SJCRH30 (cell line): ENCODE results near the gene GLCE. TPM values are rescaled to one million over a fixed set of nuclear protein-coding genes. Genes with fewer than 3 reads are reported as not detected.
"Not testable (repeated sequence)": the region's sequence is repeated elsewhere in the genome, so short reads cannot be mapped to it uniquely, and the experiment has no call there.

Source experiments
- DNase-seq, 2 experiments: peaks; one replicate each; pipeline ENCODE4 v3.0.0-alpha.2; 2015 to 2020
- H3K27ac ChIP-seq: fragments of 250-450 bp; sonication (Bioruptor Pico); 2 replicates; pipeline ENCODE4 v1.5.1; 2020; ENCODE audit warnings: mild to moderate bottlenecking, moderate library complexity
- H3K27me3 ChIP-seq: fragments of 250-450 bp; sonication (Bioruptor Pico); 2 replicates; pipeline ENCODE4 v1.5.1; 2020; ENCODE audit warnings: mild to moderate bottlenecking, moderate library complexity
- H3K36me3 ChIP-seq: fragments of 250-450 bp; sonication (Bioruptor Pico); 2 replicates; pipeline ENCODE4 v1.5.1; 2020; ENCODE audit warnings: mild to moderate bottlenecking, moderate library complexity
- H3K4me1 ChIP-seq: fragments of 250-450 bp; sonication (Bioruptor Pico); 2 replicates; pipeline ENCODE4 v1.5.1; 2020; ENCODE audit warnings: mild to moderate bottlenecking, moderate library complexity
- H3K4me3 ChIP-seq: fragments of 250-450 bp; sonication (Bioruptor Pico); 2 replicates; pipeline ENCODE4 v1.5.1; 2020; ENCODE audit warnings: mild to moderate bottlenecking, moderate library complexity
- H3K9me3 ChIP-seq: fragments of 250-450 bp; sonication (Bioruptor Pico); replicated peaks from 2 replicates; pipeline ENCODE4 v1.5.1; 2020; ENCODE audit warnings: mild to moderate bottlenecking, moderate library complexity
- total RNA-seq: library from RNA; depleted of rRNA; stranded (reverse); fragments of >200 nt; shearing (Covaris generic); gene quantifications from 2 replicates; pipeline ENCODE4 v1.2.3, GENCODE V29; 2014

Gene GLCE
- total RNA-seq, 1 experiment from 2014 or later = 51.2 TPM

GRCh38 chr15:69159805-69160140 lies 662 bp upstream of the GLCE start:
- no peak for DNase-seq
- H3K27me3 ChIP-seq = no peaks in the 10 kb centered on the region
- H3K9me3 ChIP-seq = no peaks in the 10 kb centered on the region
- peak overlapping the region; percentile 56 for H3K27ac ChIP-seq
- no peaks in the 10 kb centered on the region for H3K36me3 ChIP-seq
- H3K4me1 ChIP-seq = peaks cover 1% of the 10 kb centered on the region; the same call in 1 of the 2 replicates
- peak overlapping the region; percentile 95 for H3K4me3 ChIP-seq

GRCh38 chr15:69161079-69161877 lies 843 bp downstream of the GLCE start:
- Histone ChIP-seq H3K4me3 (peak overlapping the region; percentile 95), H3K27ac (peak overlapping the region; percentile 56; the same call in 1 of the 2 replicates), H3K36me3 (no peaks in the 10 kb centered on the region), H3K9me3 (no peaks in the 10 kb centered on the region), H3K27me3 (no peaks in the 10 kb centered on the region), H3K4me1 (no peaks in the 10 kb centered on the region)
- peak; percentile 41 to 63 for DNase-seq

- H3K4me1 ChIP-seq = no peaks in the 10 kb centered on the region
- H3K27ac ChIP-seq = no peak overlapping the region
- DNase-seq = no peak
- no peaks in the 10 kb centered on the region for H3K36me3 ChIP-seq
- no peaks in the 10 kb centered on the region for H3K27me3 ChIP-seq
- H3K4me3 ChIP-seq = peak overlapping the region; percentile 95
- H3K9me3 ChIP-seq = no peaks in the 10 kb centered on the region
These were observed 1.4 kb downstream of the GLCE start for GRCh38 chr15:69161878-69162213.

GRCh38 chr15:69163141-69163669 lies 2.8 kb downstream of the GLCE start:
- Histone ChIP-seq H3K27ac (no peak overlapping the region), H3K4me3 (no peak overlapping the region), H3K27me3 (no peaks in the 10 kb centered on the region), H3K4me1 (no peaks in the 10 kb centered on the region), H3K9me3 (no peaks in the 10 kb centered on the region), H3K36me3 (no peaks in the 10 kb centered on the region)
- DNase-seq = no peak

- Histone ChIP-seq H3K36me3 (no peaks in the 10 kb centered on the region), H3K4me1 (no peaks in the 10 kb centered on the region), H3K9me3 (no peaks in the 10 kb centered on the region), H3K4me3 (no peak overlapping the region), H3K27ac (no peak overlapping the region), H3K27me3 (no peaks in the 10 kb centered on the region)
- no peak for DNase-seq
These were observed 4.6 kb downstream of the GLCE start for GRCh38 chr15:69164807-69165636.

- DNase-seq = no peak
- H3K4me1 ChIP-seq = no peaks in the 10 kb centered on the region
- H3K36me3 ChIP-seq = no peaks in the 10 kb centered on the region
- H3K27me3 ChIP-seq = no peaks in the 10 kb centered on the region
- H3K27ac ChIP-seq = no peak overlapping the region
- no peak overlapping the region for H3K4me3 ChIP-seq
- no peaks in the 10 kb centered on the region for H3K9me3 ChIP-seq
These were observed 5.2 kb downstream of the GLCE start for GRCh38 chr15:69165637-69166025.

GRCh38 chr15:69167218-69167846 lies 6.9 kb downstream of the GLCE start:
- no peaks in the 10 kb centered on the region for H3K4me1 ChIP-seq
- H3K9me3 ChIP-seq = no peaks in the 10 kb centered on the region
- no peak for DNase-seq
- no peaks in the 10 kb centered on the region for H3K27me3 ChIP-seq
- H3K4me3 ChIP-seq = no peak overlapping the region
- no peak overlapping the region for H3K27ac ChIP-seq
- no peaks in the 10 kb centered on the region for H3K36me3 ChIP-seq

GRCh38 chr15:69168361-69168760 lies 7.9 kb downstream of the GLCE start:
- H3K27ac ChIP-seq, H3K4me3 ChIP-seq, H3K36me3 ChIP-seq, H3K4me1 ChIP-seq, H3K27me3 ChIP-seq, H3K9me3 ChIP-seq, DNase-seq: not testable (repeated sequence)

- H3K36me3 ChIP-seq, H3K27me3 ChIP-seq, H3K4me3 ChIP-seq, H3K4me1 ChIP-seq, DNase-seq, H3K9me3 ChIP-seq, H3K27ac ChIP-seq: not testable (repeated sequence)
These were observed 9.1 kb downstream of the GLCE start for GRCh38 chr15:69169540-69169939.

- Histone ChIP-seq H3K4me3 (no peak overlapping the region), H3K27me3 (no peaks in the 10 kb centered on the region), H3K4me1 (no peaks in the 10 kb centered on the region), H3K36me3 (no peaks in the 10 kb centered on the region), H3K27ac (no peak overlapping the region), H3K9me3 (no peaks in the 10 kb centered on the region; the same call in 1 of the 2 replicates)
- peak in 1 of 2 experiments; percentile 24 for DNase-seq
These were observed 10.2 kb downstream of the GLCE start for GRCh38 chr15:69170597-69170996.

GRCh38 chr15:69172847-69173246 lies 12.4 kb downstream of the GLCE start:
- Histone ChIP-seq H3K36me3 (no peaks in the 10 kb centered on the region), H3K27me3 (no peaks in the 10 kb centered on the region), H3K27ac (no peak overlapping the region), H3K4me1 (no peaks in the 10 kb centered on the region), H3K9me3 (no peaks in the 10 kb centered on the region; the same call in 1 of the 2 replicates), H3K4me3 (no peak overlapping the region)
- no peak for DNase-seq

GRCh38 chr15:69175536-69175935 lies 15.1 kb downstream of the GLCE start:
- DNase-seq = no peak
- H3K36me3 ChIP-seq = no peaks in the 10 kb centered on the region
- no peaks in the 10 kb centered on the region; the same call in 1 of the 2 replicates for H3K9me3 ChIP-seq
- H3K27me3 ChIP-seq = no peaks in the 10 kb centered on the region
- H3K4me3 ChIP-seq = no peak overlapping the region
- no peaks in the 10 kb centered on the region for H3K4me1 ChIP-seq
- H3K27ac ChIP-seq = no peak overlapping the region

GRCh38 chr15:69181424-69181823 lies 21.0 kb downstream of the GLCE start:
- no peak overlapping the region for H3K4me3 ChIP-seq
- H3K27ac ChIP-seq = no peak overlapping the region
- H3K4me1 ChIP-seq = no peaks in the 10 kb centered on the region
- no peaks in the 10 kb centered on the region for H3K9me3 ChIP-seq
- H3K27me3 ChIP-seq = no peaks in the 10 kb centered on the region
- no peaks in the 10 kb centered on the region for H3K36me3 ChIP-seq
- no peak for DNase-seq

GRCh38 chr15:69185216-69185615 lies 24.8 kb downstream of the GLCE start:
- H3K27ac ChIP-seq = no peak overlapping the region
- no peaks in the 10 kb centered on the region for H3K36me3 ChIP-seq
- H3K9me3 ChIP-seq = peaks cover 4% of the 10 kb centered on the region
- H3K27me3 ChIP-seq = no peaks in the 10 kb centered on the region
- H3K4me3 ChIP-seq = no peak overlapping the region
- H3K4me1 ChIP-seq = no peaks in the 10 kb centered on the region
- DNase-seq = no peak

- Histone ChIP-seq H3K27me3 (no peaks in the 10 kb centered on the region), H3K9me3 (peaks cover 7% of the 10 kb centered on the region), H3K4me1 (no peaks in the 10 kb centered on the region), H3K4me3 (no peak overlapping the region), H3K36me3 (no peaks in the 10 kb centered on the region), H3K27ac (no peak overlapping the region)
- no peak for DNase-seq
These were observed 25.3 kb downstream of the GLCE start for GRCh38 chr15:69185706-69186105.
